Ammon's horn (tissue), 1 donor: ENCODE data around the gene PTH2.
"Not testable (repeated sequence)": the region's sequence is repeated elsewhere in the genome, so short reads cannot be mapped to it uniquely, and the experiment has no call there.

Source experiments
- DNase-seq: peaks from one replicate; pipeline ENCODE4 v3.0.0-alpha.2; 2016; ENCODE audit warnings: low spot score

Gene PTH2

DNA sequence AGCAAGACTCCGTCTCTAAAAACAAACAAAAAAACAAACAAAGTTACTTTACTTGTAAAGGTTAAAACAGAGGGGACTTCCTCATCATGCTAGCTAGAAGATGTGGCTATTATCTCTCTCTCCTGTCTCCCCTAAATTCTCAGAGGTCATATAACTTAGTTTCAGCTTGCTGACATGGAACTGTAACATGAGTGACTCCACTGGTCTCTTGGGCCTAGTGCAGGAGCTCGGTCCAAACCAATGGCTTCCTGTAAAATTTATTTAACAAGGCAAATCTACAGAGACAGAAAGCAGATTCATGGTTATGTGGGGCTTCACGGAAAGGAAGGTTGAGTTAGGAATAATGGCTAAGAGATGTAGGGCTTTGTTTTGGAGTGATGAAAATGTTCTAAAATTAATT is 44.7 kb downstream of the PTH2 start:
- no peak for DNase-seq

DNA sequence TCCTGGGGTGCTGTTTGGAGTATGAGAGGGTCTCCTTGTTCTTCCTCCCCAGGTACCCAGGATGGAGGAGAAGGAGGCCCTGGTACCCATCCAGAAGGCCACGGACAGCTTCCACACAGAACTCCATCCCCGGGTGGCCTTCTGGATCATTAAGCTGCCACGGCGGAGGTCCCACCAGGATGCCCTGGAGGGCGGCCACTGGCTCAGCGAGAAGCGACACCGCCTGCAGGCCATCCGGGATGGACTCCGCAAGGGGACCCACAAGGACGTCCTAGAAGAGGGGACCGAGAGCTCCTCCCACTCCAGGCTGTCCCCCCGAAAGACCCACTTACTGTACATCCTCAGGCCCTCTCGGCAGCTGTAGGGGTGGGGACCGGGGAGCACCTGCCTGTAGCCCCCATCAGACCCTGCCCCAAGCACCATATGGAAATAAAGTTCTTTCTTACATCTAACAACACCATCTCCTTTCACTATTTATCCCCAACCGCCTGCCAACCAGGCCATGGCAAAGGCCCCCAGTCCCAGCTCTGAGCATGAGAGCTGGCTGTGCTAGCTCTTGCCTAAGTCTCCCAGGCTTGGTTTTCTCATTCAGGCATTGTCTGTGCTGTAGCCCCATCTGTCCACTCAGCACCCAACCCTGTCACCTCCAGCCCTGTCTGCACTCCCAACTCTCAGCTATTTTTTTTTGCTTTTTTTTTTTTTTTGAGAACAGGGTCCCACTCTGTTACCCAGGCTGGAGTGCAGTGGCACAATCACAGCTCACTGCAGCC is 48.4 kb downstream of the PTH2 start:
- no peak for DNase-seq

GRCh38 chr19:49373174-49373573 is 50.1 kb downstream of the PTH2 start:
- DNase-seq: not testable (repeated sequence)
